ENCODE results near the gene ELMO3.
A peak's percentile ranks its signal among the peaks of the same experiment; 100 is the strongest.

Gene ELMO3

GRCh38 chr16:67150047-67150832, 48.7 kb upstream of the ELMO3 start (continued):
- TF ChIP-seq ZXDB (tag by site-specific recombination; IDR thresholded peaks at IDR 0.05) = no peak
- no peak for TF ChIP-seq ZNF391 (tag by site-specific recombination; IDR thresholded peaks at IDR 0.05; ENCODE audit: borderline replicate concordance, low read depth)
- no peak for TF ChIP-seq ZNF423 (tag by site-specific recombination; IDR thresholded peaks at IDR 0.05)
- no peak for TF ChIP-seq ZNF776 (tag by site-specific recombination; IDR thresholded peaks at IDR 0.05; ENCODE audit: borderline replicate concordance)
- peak; percentile 42; the same call in 1 of the 2 replicates for TF ChIP-seq KLF8 (tag by site-specific recombination; IDR thresholded peaks at IDR 0.05)
- TF ChIP-seq ZBTB8A (tag by site-specific recombination; IDR thresholded peaks at IDR 0.05) = no peak
- TF ChIP-seq ZBTB21 (tag by site-specific recombination; IDR thresholded peaks at IDR 0.05) = no peak
- no peak for TF ChIP-seq ZNF514 (tag by site-specific recombination; IDR thresholded peaks at IDR 0.05)
- peak; percentile 40 for TF ChIP-seq KLF1 (tag by site-specific recombination; IDR thresholded peaks at IDR 0.05)
- TF ChIP-seq ZNF10 (tag by site-specific recombination; IDR thresholded peaks at IDR 0.05) = no peak

GRCh38 chr16:67150833-67151396, 48.0 kb upstream of the ELMO3 start, which contains the start of gene B3GNT9:
Gene B3GNT9, minus strand, starts transcription at chr16:67150998. Its CDS starts 513 bp downstream, at chr16:67150485.
- Histone ChIP-seq H3K4me3 (ENCODE audit: low read depth, low read length) (peak within 1 kb of the TSS; percentile 31), H3K27ac (ENCODE audit: extremely low read depth, low read depth, low read length) (no peak within 1 kb of the TSS; the same call in 1 of the 2 replicates), H3K9me3 (ENCODE audit: control insufficient read depth, insufficient read depth, low read depth, low read length) (no peaks in the 10 kb centered on the region), H3K4me1 (ENCODE audit: control insufficient read depth, insufficient read depth, low read length) (0 out of 2 replicates have a peak, but pooled peaks cover 3% of the 10 kb centered on the region), H3K36me3 (ENCODE audit: control insufficient read depth in 2 of 2, insufficient read depth in 1 of 2, low read length in 2 of 2) (peaks cover 0 to 38% of the 10 kb centered on the region in 2 experiments; a peak in 1 of 3 replicates)
- ChIA-PET POLR2A (interaction anchor here (0.8 kb wide), 1 partner anchor 34 kb away, joined by 3 read pairs; no protein-coding TSS in a partner anchor), CTCF (interaction anchor here (0.7 to 7.4 kb wide), 4 partner anchors 10 to 256 kb away, joined by 3 to 155 read pairs (median 6); no protein-coding TSS in a partner anchor)
- TF ChIP-seq ZNF704 (tag by site-specific recombination; IDR thresholded peaks at IDR 0.05) (0 out of 2 replicates have a peak, but pooled peaks have one; percentile 40), IKZF3 (tag by site-specific recombination; IDR thresholded peaks at IDR 0.05) (peak; percentile 28; the same call in 1 of the 2 replicates), ZFP69B (tag by site-specific recombination; IDR thresholded peaks at IDR 0.05) (no peak), ZNF114 (tag by site-specific recombination; IDR thresholded peaks at IDR 0.05) (no peak), ZNF560 (tag by site-specific recombination; IDR thresholded peaks at IDR 0.05; ENCODE audit: borderline replicate concordance) (no peak), BCL11A (tag by site-specific recombination; IDR thresholded peaks at IDR 0.05; ENCODE audit: low read depth) (no peak), ZXDB (tag by site-specific recombination; IDR thresholded peaks at IDR 0.05) (peak; percentile 37; the same call in 1 of the 2 replicates), ZNF76 (tag by site-specific recombination; IDR thresholded peaks at IDR 0.05; ENCODE audit: borderline replicate concordance, low read depth) (no peak), ZNF16 (tag by site-specific recombination; IDR thresholded peaks at IDR 0.05; ENCODE audit: low read depth) (no peak), INSM2 (tag by site-specific recombination; IDR thresholded peaks at IDR 0.05) (no peak), ZNF449 (tag by site-specific recombination; IDR thresholded peaks at IDR 0.05) (no peak), WT1 (tag by site-specific recombination; IDR thresholded peaks at IDR 0.05) (no peak), SALL2 (tag by site-specific recombination; IDR thresholded peaks at IDR 0.05; ENCODE audit: borderline replicate concordance) (no peak), ZBTB10 (tag by site-specific recombination; IDR thresholded peaks at IDR 0.05) (peak; percentile 63), ZNF155 (tag by site-specific recombination; IDR thresholded peaks at IDR 0.05) (no peak), ZNF112 (tag by site-specific recombination; IDR thresholded peaks at IDR 0.05) (no peak)
- TF ChIP-seq, protein P1, sequence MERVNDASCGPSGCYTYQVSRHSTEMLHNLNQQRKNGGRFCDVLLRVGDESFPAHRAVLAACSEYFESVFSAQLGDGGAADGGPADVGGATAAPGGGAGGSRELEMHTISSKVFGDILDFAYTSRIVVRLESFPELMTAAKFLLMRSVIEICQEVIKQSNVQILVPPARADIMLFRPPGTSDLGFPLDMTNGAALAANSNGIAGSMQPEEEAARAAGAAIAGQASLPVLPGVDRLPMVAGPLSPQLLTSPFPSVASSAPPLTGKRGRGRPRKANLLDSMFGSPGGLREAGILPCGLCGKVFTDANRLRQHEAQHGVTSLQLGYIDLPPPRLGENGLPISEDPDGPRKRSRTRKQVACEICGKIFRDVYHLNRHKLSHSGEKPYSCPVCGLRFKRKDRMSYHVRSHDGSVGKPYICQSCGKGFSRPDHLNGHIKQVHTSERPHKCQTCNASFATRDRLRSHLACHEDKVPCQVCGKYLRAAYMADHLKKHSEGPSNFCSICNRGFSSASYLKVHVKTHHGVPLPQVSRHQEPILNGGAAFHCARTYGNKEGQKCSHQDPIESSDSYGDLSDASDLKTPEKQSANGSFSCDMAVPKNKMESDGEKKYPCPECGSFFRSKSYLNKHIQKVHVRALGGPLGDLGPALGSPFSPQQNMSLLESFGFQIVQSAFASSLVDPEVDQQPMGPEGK (tag by site-specific recombination; IDR thresholded peaks at IDR 0.05) = 0 out of 2 replicates have a peak, but pooled peaks have one; percentile 26
